Ishikawa (cell line): ENCODE data around the gene ZCCHC17.

Source experiments
- CEBPB ChIP-seq: IDR thresholded peaks from 2 replicates; pipeline ENCODE4 v1.6.1; 2012
- CREB1 ChIP-seq: IDR thresholded peaks from 2 replicates; pipeline ENCODE4 v1.6.1; 2012; ENCODE audit warnings: low read depth
- EGR1 ChIP-seq: IDR thresholded peaks from 2 replicates; pipeline ENCODE4 v1.6.1; 2012
- EP300 ChIP-seq: IDR thresholded peaks from 2 replicates; pipeline ENCODE4 v1.6.1; 2012; ENCODE audit warnings: borderline replicate concordance
- FOXM1 ChIP-seq: IDR thresholded peaks from 2 replicates; pipeline ENCODE4 v1.6.1; 2012; ENCODE audit warnings: low read depth, borderline replicate concordance
- NFIC ChIP-seq: IDR thresholded peaks from 2 replicates; pipeline ENCODE4 v1.6.1; 2012
- RAD21 ChIP-seq: IDR thresholded peaks from 2 replicates; pipeline ENCODE4 v1.6.1; 2012; ENCODE audit warnings: low read depth
- TAF1 ChIP-seq: IDR thresholded peaks from 2 replicates; pipeline ENCODE4 v1.6.1; 2012; ENCODE audit warnings: low read depth, mild to moderate bottlenecking
- TCF12 ChIP-seq: IDR thresholded peaks from 2 replicates; pipeline ENCODE4 v1.6.1; 2012; ENCODE audit warnings: low read depth
- TEAD4 ChIP-seq: IDR thresholded peaks from 2 replicates; pipeline ENCODE4 v1.6.1; 2012
- USF1 ChIP-seq: IDR thresholded peaks from 2 replicates; pipeline ENCODE4 v1.6.1; 2012
- YY1 ChIP-seq: IDR thresholded peaks from 2 replicates; pipeline ENCODE4 v1.6.1; 2012; ENCODE audit warnings: low read depth
- ZBTB7A ChIP-seq: IDR thresholded peaks from 2 replicates; pipeline ENCODE4 v1.6.1; 2012; ENCODE audit warnings: low read depth
- TF ChIP-seq, protein P1 (sequence below): IDR thresholded peaks from 2 replicates; pipeline ENCODE4 v1.6.1; 2012; ENCODE audit warnings: low read depth, mild to moderate bottlenecking
- TF ChIP-seq, protein P2 (sequence below): IDR thresholded peaks from 2 replicates; pipeline ENCODE4 v1.6.1; 2012

Gene ZCCHC17

GRCh38 chr1:31258581-31258980 lies 38.3 kb upstream of the ZCCHC17 start:
- TF ChIP-seq ZBTB7A: no peak
- no peak for TF ChIP-seq NFIC
- no peak for TF ChIP-seq USF1
- no peak for TF ChIP-seq TCF12
- TF ChIP-seq FOXM1: no peak
- TF ChIP-seq TEAD4: no peak
- no peak for TF ChIP-seq YY1
- TF ChIP-seq EP300: no peak
- TF ChIP-seq EGR1: no peak
- TF ChIP-seq TAF1: no peak
- no peak for TF ChIP-seq CEBPB
- TF ChIP-seq RAD21: no peak
- TF ChIP-seq, protein P1, sequence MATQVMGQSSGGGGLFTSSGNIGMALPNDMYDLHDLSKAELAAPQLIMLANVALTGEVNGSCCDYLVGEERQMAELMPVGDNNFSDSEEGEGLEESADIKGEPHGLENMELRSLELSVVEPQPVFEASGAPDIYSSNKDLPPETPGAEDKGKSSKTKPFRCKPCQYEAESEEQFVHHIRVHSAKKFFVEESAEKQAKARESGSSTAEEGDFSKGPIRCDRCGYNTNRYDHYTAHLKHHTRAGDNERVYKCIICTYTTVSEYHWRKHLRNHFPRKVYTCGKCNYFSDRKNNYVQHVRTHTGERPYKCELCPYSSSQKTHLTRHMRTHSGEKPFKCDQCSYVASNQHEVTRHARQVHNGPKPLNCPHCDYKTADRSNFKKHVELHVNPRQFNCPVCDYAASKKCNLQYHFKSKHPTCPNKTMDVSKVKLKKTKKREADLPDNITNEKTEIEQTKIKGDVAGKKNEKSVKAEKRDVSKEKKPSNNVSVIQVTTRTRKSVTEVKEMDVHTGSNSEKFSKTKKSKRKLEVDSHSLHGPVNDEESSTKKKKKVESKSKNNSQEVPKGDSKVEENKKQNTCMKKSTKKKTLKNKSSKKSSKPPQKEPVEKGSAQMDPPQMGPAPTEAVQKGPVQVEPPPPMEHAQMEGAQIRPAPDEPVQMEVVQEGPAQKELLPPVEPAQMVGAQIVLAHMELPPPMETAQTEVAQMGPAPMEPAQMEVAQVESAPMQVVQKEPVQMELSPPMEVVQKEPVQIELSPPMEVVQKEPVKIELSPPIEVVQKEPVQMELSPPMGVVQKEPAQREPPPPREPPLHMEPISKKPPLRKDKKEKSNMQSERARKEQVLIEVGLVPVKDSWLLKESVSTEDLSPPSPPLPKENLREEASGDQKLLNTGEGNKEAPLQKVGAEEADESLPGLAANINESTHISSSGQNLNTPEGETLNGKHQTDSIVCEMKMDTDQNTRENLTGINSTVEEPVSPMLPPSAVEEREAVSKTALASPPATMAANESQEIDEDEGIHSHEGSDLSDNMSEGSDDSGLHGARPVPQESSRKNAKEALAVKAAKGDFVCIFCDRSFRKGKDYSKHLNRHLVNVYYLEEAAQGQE: no peak
- TF ChIP-seq, protein P2, sequence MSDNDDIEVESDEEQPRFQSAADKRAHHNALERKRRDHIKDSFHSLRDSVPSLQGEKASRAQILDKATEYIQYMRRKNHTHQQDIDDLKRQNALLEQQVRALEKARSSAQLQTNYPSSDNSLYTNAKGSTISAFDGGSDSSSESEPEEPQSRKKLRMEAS: no peak
- no peak for TF ChIP-seq CREB1

GRCh38 chr1:31259746-31260145 lies 37.1 kb upstream of the ZCCHC17 start:
- TF ChIP-seq ZBTB7A (no peak), TAF1 (no peak), NFIC (no peak), YY1 (no peak), CEBPB (no peak), FOXM1 (no peak), TCF12 (no peak), EGR1 (no peak), CREB1 (no peak), EP300 (no peak), USF1 (no peak), TEAD4 (no peak), RAD21 (no peak)
- TF ChIP-seq, protein P2: no peak
- TF ChIP-seq, protein P1: no peak

GRCh38 chr1:31261916-31262315 lies 34.9 kb upstream of the ZCCHC17 start:
- TF ChIP-seq FOXM1: no peak
- TF ChIP-seq ZBTB7A: no peak
- no peak for TF ChIP-seq USF1
- no peak for TF ChIP-seq EGR1
- TF ChIP-seq YY1: no peak
- no peak for TF ChIP-seq EP300
- TF ChIP-seq, protein P1: no peak
- TF ChIP-seq, protein P2: no peak
- no peak for TF ChIP-seq TEAD4
- no peak for TF ChIP-seq NFIC
- no peak for TF ChIP-seq CREB1
- no peak for TF ChIP-seq TAF1
- TF ChIP-seq CEBPB: no peak
- no peak for TF ChIP-seq RAD21
- no peak for TF ChIP-seq TCF12

- TF ChIP-seq CREB1 (no peak), CEBPB (no peak), EGR1 (no peak), EP300 (no peak), TEAD4 (no peak), USF1 (no peak)
Observed at GRCh38 chr1:31263408-31263807, 33.4 kb upstream of the ZCCHC17 start.
